Measurements from ENCODE around the gene PTPMT1.

The PTPMT1 gene

DNA sequence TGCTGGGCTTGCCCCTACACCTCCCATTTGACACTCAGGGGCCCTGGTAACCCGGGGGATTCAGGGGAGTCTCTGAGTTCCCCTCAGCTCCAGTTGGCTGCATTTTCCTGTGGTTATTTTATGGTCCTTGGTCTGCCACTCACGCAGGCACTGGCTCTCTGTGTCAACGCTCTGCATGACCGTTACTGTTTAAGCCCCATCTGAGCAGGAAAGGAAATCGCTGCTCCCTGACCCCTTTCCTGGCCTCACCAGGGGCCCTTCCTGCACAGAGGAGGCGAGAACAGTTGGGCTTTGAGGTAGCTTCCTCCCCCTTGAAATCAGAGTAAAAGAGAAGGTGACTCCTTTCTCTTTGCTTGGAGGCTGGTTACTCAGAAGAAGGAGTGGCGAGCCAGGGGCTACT, 26.4 kb downstream of the PTPMT1 start:
- TF ChIP-seq, protein P1, sequence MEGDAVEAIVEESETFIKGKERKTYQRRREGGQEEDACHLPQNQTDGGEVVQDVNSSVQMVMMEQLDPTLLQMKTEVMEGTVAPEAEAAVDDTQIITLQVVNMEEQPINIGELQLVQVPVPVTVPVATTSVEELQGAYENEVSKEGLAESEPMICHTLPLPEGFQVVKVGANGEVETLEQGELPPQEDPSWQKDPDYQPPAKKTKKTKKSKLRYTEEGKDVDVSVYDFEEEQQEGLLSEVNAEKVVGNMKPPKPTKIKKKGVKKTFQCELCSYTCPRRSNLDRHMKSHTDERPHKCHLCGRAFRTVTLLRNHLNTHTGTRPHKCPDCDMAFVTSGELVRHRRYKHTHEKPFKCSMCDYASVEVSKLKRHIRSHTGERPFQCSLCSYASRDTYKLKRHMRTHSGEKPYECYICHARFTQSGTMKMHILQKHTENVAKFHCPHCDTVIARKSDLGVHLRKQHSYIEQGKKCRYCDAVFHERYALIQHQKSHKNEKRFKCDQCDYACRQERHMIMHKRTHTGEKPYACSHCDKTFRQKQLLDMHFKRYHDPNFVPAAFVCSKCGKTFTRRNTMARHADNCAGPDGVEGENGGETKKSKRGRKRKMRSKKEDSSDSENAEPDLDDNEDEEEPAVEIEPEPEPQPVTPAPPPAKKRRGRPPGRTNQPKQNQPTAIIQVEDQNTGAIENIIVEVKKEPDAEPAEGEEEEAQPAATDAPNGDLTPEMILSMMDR (IDR thresholded peaks at IDR 0.05) = no peak

DNA sequence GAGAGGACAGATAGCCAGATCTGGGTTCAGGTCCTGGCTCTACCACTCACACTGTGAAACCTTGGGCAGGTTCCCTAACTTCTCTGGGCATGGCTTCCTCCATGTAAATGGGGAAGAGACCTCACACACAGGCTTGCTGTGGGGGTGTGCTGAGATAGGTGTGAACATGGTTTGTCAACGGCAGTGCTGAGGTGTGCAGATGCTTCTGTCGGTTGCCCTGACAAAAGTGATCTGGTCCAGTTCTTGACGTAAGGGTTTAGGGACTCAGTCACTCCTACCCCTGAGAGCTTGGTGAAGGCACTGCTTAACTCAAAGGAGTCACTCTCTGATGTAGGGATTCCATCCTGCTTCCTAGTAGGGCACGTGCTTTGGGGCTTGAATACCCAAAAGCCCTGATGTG, 26.9 kb downstream of the PTPMT1 start:
- TF ChIP-seq, protein P1 (IDR thresholded peaks at IDR 0.05) = no peak

DNA sequence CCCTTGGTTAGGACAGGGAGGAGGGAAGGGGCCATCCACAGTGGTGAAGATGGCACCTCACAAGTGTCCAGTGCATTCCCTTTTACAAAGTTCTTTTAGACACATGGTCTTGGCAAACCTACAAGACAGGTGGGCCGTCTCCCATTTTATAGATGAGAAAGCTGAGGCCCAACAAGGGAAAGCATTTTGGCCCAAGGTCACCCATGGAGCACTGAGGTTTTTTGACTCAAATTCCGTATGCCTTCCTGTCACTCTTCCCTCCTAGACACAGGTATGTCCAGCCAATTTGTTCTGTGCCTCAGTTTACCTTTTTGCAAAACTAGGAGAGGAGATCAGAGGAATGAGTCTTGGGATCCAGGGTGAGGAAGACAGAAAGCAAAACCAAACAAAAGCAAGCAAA, 27.6 kb downstream of the PTPMT1 start:
- TF ChIP-seq, protein P1 (IDR thresholded peaks at IDR 0.05) = no peak

DNA sequence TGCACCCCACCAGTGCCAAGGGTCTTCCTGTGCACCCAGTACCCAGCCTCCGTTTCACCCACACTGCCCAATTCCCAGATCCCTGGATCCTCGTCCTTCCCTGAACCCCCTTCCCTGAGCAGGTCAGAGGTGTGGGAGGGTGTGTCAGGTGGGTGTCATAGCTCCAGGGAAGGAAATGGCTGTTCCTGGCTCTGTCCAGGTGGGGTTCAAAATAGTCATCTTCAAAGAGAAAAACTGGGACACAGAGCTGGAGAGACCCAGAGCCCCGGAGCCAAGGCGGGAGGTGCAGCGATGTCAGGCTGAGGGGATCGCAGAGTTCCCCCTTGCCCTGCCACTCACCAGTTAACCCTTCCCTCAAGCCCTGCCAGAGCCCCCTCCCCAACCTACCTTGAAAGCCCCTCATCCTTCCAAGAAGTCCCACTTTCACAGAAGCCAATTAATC, 28.1 kb downstream of the PTPMT1 start:
- TF ChIP-seq, protein P1 (IDR thresholded peaks at IDR 0.05) = no peak

DNA sequence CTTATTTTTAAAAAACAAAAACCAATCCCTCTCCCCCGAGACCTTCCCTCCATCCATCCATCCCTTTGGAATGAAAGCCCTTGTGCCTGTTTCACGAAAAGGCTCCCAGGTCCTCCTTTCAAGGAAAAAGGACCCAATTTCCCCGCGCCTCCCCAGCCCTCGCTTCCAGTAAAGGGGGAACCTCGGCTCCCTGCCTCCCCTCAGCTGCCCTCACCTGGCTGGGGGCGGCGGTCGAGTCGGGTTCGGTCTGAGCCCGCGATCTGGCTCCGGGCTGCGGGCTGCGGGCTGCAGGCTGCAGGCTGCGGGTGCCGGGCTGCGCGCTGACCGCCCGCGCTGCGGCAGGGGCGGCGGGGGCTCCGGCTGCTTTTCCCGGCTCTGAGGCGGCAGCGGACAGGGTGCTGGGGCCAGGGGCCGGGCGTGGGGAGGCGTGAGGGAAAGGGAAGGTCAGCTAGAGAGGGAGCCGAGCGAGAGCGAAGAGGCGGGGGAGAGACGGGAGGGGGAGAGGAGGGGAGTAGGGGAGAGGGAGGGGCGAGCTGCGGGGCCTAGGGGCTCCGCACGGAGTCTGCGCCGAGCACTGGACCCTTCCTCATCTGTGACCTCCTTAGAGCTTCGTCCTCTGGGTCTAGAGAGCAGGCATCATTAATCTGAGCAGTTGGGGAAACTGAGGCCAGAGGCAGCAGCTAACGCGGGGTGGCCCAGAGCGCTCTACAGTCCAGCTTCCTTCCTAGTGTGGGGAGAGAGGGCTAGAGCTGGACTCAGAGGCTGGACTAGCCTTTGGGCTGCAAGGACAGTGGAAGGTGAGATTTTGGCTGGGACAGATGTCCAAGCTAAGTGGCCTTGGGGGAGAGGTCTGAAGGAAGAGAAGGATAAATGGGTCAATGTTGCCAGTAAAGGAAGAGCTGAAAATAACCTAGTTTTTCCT, 28.8 kb downstream of the PTPMT1 start, which contains the start of gene C1QTNF4:
C1QTNF4 (minus strand) TSS at position 478 of the 922 bp plus-strand sequence. CDS start 3,601 bp downstream, outside the sequence.
- TF ChIP-seq, protein P1 (IDR thresholded peaks at IDR 0.05) = no peak

DNA sequence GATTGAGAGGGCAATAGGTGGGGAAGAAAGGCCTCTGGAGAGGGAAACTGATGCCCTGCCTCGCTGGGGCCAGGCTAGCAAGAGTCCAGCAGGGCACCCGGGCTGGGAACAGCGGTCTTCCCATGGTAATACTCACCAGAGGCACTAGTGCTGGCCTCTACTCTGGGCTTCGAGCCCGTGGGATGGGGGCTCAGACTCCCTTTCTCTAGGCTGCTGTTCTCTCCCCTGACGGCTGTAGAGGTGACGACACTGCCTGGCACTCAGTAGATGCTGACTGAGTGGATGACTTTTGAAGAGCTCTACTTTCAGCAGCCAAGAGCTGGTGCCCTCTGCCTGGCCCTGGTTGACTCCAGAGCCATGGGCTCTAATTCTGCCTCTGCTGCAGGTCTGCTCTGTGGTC, 29.6 kb downstream of the PTPMT1 start:
- TF ChIP-seq, protein P1 (IDR thresholded peaks at IDR 0.05) = no peak

DNA sequence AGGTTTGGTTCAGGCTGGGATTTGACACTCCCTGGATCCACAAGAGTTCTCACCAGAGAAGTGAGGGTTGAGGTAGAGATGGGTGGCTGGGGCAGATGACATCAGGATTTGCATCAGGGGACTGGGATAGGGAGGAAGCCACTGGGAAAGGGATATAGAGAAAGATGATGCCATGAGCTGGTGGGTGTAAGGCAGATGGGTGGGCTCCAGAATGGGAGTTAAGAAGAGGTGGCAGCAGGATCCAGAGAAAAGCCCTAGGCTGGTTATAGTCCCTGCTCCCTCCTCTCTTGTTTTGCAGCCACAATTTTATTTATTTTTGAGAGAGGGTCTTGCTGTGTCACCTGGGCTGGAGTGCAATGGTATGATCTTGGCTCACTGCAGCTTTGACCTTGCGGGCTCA, 30.6 kb downstream of the PTPMT1 start:
- TF ChIP-seq, protein P1 (IDR thresholded peaks at IDR 0.05) = no peak
